ENCODE measurements around the gene COL15A1. TPM values are rescaled to one million over a fixed set of nuclear protein-coding genes. Genes with fewer than 3 reads are reported as not detected.

Gene COL15A1
- polyA plus RNA-seq, 1 donor (not counting 4 experiments of a cell fraction or from before 2014, with no cell fraction given), result not detected

GRCh38 chr9:99092643-99093491 is 149.2 kb downstream of the COL15A1 start:
- FAIRE-seq, result no peak
- no peaks in the 10 kb centered on the region for H3K79me2 ChIP-seq (ENCODE audit: control insufficient read depth, insufficient read depth, low read length)
- TF ChIP-seq EZH2 (IDR thresholded peaks at IDR 0.05; ENCODE audit: low read length) (no peak), CTCF (optimal IDR thresholded peaks at IDR 0.05 in 1 of 3, IDR thresholded peaks at IDR 0.05 in 1 of 3, conservative IDR thresholded peaks at IDR 0.05 in 1 of 3; ENCODE audit: extremely low read depth in 1 of 3, insufficient read depth in 2 of 3, low read length in 3 of 3) (no peak)
- H4K20me1 ChIP-seq (ENCODE audit: control insufficient read depth, extremely low read depth, insufficient read depth, low read length), result no peaks in the 10 kb centered on the region
- H3K27ac ChIP-seq (ENCODE audit: control insufficient read depth, insufficient read depth, low read length), result no peak overlapping the region
- no peak for DNase-seq (ENCODE audit: low read depth, low spot score)
- H3K4me2 ChIP-seq (ENCODE audit: control insufficient read depth, extremely low read depth, insufficient read depth, low read depth, low read length), result no peak overlapping the region
- H3K9ac ChIP-seq (ENCODE audit: control insufficient read depth, extremely low read depth, insufficient read depth, low read length), result no peak overlapping the region
- no peaks in the 10 kb centered on the region for H3K9me1 ChIP-seq (ENCODE audit: control insufficient read depth, extremely low read depth, insufficient read depth, low read length)
- no peak overlapping the region for H3K4me3 ChIP-seq (ENCODE audit: control insufficient read depth in 2 of 3, extremely low read depth in 1 of 3, insufficient read depth in 2 of 3, low read depth in 1 of 3, low read length in 3 of 3)
- no peak overlapping the region for H2AFZ ChIP-seq (ENCODE audit: control insufficient read depth, low read length)
- H3K4me1 ChIP-seq (ENCODE audit: control insufficient read depth, extremely low read depth, insufficient read depth, low read length), result peaks cover 1% of the 10 kb centered on the region
- no peaks in the 10 kb centered on the region for H3K27me3 ChIP-seq (ENCODE audit: control insufficient read depth, extremely low read depth, insufficient read depth, low read length)
- dilution Hi-C loops (cut with MboI; ENCODE audit: extremely low pct_ligation_motif_present, low sequenced_read_pairs), result no loop called here
- no peaks in the 10 kb centered on the region for H3K36me3 ChIP-seq (ENCODE audit: control insufficient read depth in 2 of 2, extremely low read depth in 1 of 2, insufficient read depth in 2 of 2, low read length in 2 of 2)
- H3K9me3 ChIP-seq (ENCODE audit: control insufficient read depth, low read depth, low read length), result peaks cover 5% of the 10 kb centered on the region

GRCh38 chr9:99093492-99093791 is 149.7 kb downstream of the COL15A1 start:
- Histone ChIP-seq H3K79me2 (ENCODE audit: control insufficient read depth, insufficient read depth, low read length) (no peaks in the 10 kb centered on the region), H3K27me3 (ENCODE audit: control insufficient read depth, extremely low read depth, insufficient read depth, low read length) (no peaks in the 10 kb centered on the region), H3K9me3 (ENCODE audit: control insufficient read depth, low read depth, low read length) (peaks cover 5% of the 10 kb centered on the region), H4K20me1 (ENCODE audit: control insufficient read depth, extremely low read depth, insufficient read depth, low read length) (no peaks in the 10 kb centered on the region), H3K27ac (ENCODE audit: control insufficient read depth, insufficient read depth, low read length) (no peak overlapping the region), H3K4me1 (ENCODE audit: control insufficient read depth, extremely low read depth, insufficient read depth, low read length) (no peaks in the 10 kb centered on the region), H3K4me3 (ENCODE audit: control insufficient read depth in 2 of 3, extremely low read depth in 1 of 3, insufficient read depth in 2 of 3, low read depth in 1 of 3, low read length in 3 of 3) (no peak overlapping the region), H3K9me1 (ENCODE audit: control insufficient read depth, extremely low read depth, insufficient read depth, low read length) (no peaks in the 10 kb centered on the region), H3K4me2 (ENCODE audit: control insufficient read depth, extremely low read depth, insufficient read depth, low read depth, low read length) (no peak overlapping the region), H3K36me3 (ENCODE audit: control insufficient read depth in 2 of 2, extremely low read depth in 1 of 2, insufficient read depth in 2 of 2, low read length in 2 of 2) (no peaks in the 10 kb centered on the region), H2AFZ (ENCODE audit: control insufficient read depth, low read length) (no peak overlapping the region), H3K9ac (ENCODE audit: control insufficient read depth, extremely low read depth, insufficient read depth, low read length) (no peak overlapping the region)
- no peak for DNase-seq (ENCODE audit: low read depth, low spot score)
- dilution Hi-C loops (cut with MboI; ENCODE audit: extremely low pct_ligation_motif_present, low sequenced_read_pairs), result no loop called here
- TF ChIP-seq EZH2 (IDR thresholded peaks at IDR 0.05; ENCODE audit: low read length) (no peak), CTCF (optimal IDR thresholded peaks at IDR 0.05 in 1 of 3, IDR thresholded peaks at IDR 0.05 in 1 of 3, conservative IDR thresholded peaks at IDR 0.05 in 1 of 3; ENCODE audit: extremely low read depth in 1 of 3, insufficient read depth in 2 of 3, low read length in 3 of 3) (no peak)
- FAIRE-seq, result no peak
